Muscle layer of colon (tissue), 2 donors: ENCODE measurements around the gene ELOVL2.
"Not testable (repeated sequence)": the region's sequence is repeated elsewhere in the genome, so short reads cannot be mapped to it uniquely, and the experiment has no call there.

ENCODE experiments used
- H3K27ac ChIP-seq: one replicate; pipeline ENCODE4 v1.7.0; 2013; ENCODE audit warnings: low read depth, mild to moderate bottlenecking, low read length, moderate library complexity
- H3K27me3 ChIP-seq, 2 donors: one replicate each; pipeline ENCODE4 v1.7.0; 2013; ENCODE audit warnings: low read length in 2 of 2, mild to moderate bottlenecking in 2 of 2; ENCODE audit not compliant: insufficient read depth in 2 of 2, control insufficient read depth in 1 of 2
- H3K36me3 ChIP-seq: one replicate; pipeline ENCODE4 v1.7.0; 2013; ENCODE audit warnings: mild to moderate bottlenecking, low read length; ENCODE audit not compliant: insufficient read depth
- H3K4me1 ChIP-seq: one replicate; pipeline ENCODE4 v1.7.0; 2013; ENCODE audit warnings: mild to moderate bottlenecking, low read length; ENCODE audit not compliant: insufficient read depth
- H3K4me3 ChIP-seq, 2 donors: one replicate each; pipeline ENCODE4 v1.7.0; 2013; ENCODE audit warnings: low read length in 2 of 2, low read depth in 1 of 2, mild to moderate bottlenecking in 1 of 2, moderate library complexity in 1 of 2
- H3K9ac ChIP-seq: one replicate; pipeline ENCODE4 v1.7.0; 2013; ENCODE audit warnings: low read length
- H3K9me3 ChIP-seq: one replicate; pipeline ENCODE4 v1.7.0; 2013; ENCODE audit warnings: mild to moderate bottlenecking, low read length
- donor health status: abdominal sarcoma.
- donor health status: Adenocarcinoma of cecum.

Gene ELOVL2

DNA sequence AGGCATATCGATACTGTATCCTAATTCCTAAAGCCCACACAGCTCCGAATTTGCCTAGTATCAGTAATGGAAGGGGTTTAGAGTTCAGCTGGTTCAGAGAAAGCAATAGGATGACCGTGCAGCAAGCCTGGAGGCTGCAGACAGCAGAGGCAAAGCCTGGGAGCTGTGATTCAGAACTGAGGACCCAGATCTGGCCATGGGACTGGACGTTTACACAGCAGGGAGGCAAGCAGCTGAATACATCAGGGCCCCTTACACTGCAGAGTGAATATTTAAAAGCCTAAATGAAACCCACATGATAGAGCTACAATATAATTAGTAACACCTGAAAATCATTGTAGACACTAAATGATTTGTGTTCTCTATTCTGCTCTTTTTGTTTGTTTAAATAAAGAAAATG lies 38.0 kb downstream of the ELOVL2 start:
- no peaks in the 10 kb centered on the region for H3K9me3 ChIP-seq
- no peaks in the 10 kb centered on the region for H3K4me1 ChIP-seq
- no peak overlapping the region for H3K4me3 ChIP-seq
- H3K9ac ChIP-seq, result no peak overlapping the region
- H3K27me3 ChIP-seq, result no peaks in the 10 kb centered on the region
- H3K27ac ChIP-seq, result no peak overlapping the region
- H3K36me3 ChIP-seq, result no peaks in the 10 kb centered on the region

DNA sequence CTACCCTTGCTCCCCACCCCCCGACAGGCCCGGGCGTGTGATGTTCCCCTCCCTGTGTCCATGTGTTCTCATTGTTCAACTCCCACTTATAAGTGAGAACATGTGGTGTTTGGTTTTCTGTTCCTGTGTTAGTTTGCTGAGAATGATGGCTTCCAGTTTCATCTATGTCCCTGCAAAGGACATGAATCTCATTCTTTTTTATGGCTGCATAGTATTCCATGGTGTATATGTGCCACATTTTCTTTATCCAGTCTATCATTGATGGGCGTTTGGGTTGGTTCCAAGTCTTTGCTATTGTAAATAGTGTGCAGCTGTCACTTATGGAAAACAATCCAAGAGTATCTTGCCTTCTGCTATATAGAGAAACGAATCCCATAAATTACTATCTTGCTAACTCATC lies 40.8 kb downstream of the ELOVL2 start:
- not testable (repeated sequence) for H3K4me1 ChIP-seq, H3K4me3 ChIP-seq, H3K9me3 ChIP-seq, H3K36me3 ChIP-seq, H3K27me3 ChIP-seq, H3K27ac ChIP-seq, H3K9ac ChIP-seq

DNA sequence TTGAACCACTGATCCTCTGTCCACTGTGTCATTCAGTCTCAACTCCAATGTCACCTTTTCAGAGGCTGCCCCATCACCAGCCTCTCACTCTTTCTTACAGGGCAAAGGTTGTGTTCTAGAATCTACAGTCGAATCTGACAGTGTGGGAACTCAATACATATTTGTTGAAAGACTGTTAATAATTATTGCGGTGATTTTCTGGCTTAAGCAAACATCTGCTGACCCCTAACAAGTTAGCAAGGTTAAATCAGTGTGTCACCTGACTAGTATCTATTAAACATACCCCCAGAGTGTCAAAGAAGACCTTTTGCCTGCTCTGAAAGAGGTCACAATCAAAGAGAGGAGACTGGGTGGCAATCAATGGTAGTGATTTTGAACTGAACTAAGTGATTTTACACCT lies 41.9 kb downstream of the ELOVL2 start:
- H3K4me1 ChIP-seq, result no peaks in the 10 kb centered on the region
- H3K27me3 ChIP-seq, result no peaks in the 10 kb centered on the region
- H3K4me3 ChIP-seq, result no peak overlapping the region
- no peaks in the 10 kb centered on the region for H3K36me3 ChIP-seq
- no peaks in the 10 kb centered on the region for H3K9me3 ChIP-seq
- no peak overlapping the region for H3K9ac ChIP-seq
- H3K27ac ChIP-seq, result no peak overlapping the region

DNA sequence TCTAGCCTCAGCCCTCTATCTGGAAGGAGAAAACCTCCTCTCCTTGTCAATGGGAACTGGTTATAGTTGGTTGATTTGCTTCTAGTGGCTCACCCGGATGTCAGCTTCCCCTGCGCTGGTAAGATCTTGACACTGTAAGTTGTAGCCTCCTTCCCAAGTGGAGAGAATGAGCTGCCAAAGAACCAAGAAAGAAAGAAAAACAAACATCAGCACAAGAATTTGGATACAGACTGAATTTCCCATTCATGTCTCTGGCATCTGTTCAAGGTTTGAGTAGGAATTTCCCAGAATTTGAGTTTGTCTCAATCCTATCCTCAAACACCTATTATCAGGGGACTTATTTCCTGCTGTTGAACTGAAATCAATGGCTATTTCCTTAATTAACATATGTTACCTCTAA lies 44.1 kb downstream of the ELOVL2 start:
- Histone ChIP-seq H3K4me3 (no peak overlapping the region), H3K4me1 (no peaks in the 10 kb centered on the region), H3K27ac (no peak overlapping the region), H3K36me3 (no peaks in the 10 kb centered on the region), H3K9ac (no peak overlapping the region), H3K27me3 (no peaks in the 10 kb centered on the region), H3K9me3 (no peaks in the 10 kb centered on the region)

DNA sequence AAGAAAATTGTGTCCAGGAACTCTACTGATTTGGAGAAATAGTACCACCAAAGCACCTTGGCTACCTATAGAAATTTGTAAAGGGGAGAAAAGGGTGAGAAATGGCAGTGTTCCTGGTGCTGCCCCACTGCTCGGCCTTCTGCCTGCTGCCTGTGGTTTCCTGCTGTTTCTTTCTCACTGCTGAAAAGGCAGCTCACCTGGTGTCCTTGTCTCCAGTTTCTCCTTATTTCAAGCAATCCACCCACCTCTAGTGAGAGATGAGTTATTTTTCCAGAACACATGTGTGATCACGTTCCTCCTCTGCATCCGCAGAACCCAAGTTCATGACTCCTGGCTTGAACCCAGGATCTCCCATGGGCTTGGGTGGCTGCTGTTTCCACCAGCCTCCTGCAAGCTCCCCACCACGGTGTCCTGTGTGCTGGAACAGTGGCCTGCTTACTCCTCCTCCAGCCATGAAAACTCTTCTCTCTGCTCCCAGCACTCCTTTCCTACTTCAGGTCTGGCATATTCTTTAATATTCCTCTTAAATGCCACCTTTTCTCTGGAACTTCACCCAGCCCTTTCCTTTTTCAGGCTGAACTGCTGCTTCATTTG lies 48.9 kb downstream of the ELOVL2 start:
- Histone ChIP-seq H3K4me3 (no peak overlapping the region), H3K27me3 (no peaks in the 10 kb centered on the region), H3K36me3 (no peaks in the 10 kb centered on the region), H3K27ac (no peak overlapping the region), H3K4me1 (no peaks in the 10 kb centered on the region), H3K9ac (no peak overlapping the region), H3K9me3 (no peaks in the 10 kb centered on the region)

DNA sequence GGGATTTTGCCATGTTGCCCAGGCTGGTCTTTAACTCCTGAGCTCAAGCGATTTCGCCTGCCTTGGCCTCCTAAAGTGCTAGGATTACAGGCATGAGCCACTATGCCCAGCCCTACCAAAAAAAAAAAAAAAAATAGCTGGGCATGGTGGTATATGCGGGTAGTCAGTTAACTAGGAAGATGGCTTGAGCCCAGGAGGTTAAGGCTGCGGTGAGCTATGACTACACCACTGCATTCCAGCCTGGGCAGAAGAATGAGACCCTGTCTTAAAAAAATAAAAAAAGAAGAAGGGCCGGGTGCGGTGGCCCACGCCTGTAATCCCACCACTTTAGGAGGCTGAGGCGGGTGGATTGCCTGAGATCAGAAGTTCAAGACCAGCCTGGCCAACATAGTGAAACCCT lies 50.2 kb downstream of the ELOVL2 start:
- Histone ChIP-seq H3K9me3 (no peaks in the 10 kb centered on the region), H3K4me1 (no peaks in the 10 kb centered on the region), H3K27ac (no peak overlapping the region), H3K4me3 (no peak overlapping the region), H3K36me3 (no peaks in the 10 kb centered on the region), H3K9ac (no peak overlapping the region), H3K27me3 (no peaks in the 10 kb centered on the region)

DNA sequence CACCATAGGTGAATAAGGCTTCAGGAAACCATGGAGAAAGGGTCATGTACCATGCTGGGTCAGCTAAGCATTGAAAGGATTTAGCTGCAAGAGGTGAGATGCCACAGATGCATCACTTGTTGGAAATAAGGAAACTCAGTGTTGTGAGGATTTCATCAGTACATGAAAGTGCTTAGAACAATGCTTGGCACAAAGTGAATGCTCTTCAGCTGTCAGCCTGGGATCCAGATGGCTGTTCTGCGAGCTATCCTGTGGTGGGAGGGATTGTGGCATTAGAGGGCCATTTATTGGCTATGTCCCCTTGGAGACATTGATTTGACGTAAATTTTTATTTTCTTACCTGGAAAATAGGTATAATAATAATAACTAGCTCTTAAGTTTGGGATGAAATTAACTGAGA lies 53.0 kb downstream of the ELOVL2 start:
- H3K36me3 ChIP-seq, result no peaks in the 10 kb centered on the region
- no peaks in the 10 kb centered on the region for H3K27me3 ChIP-seq
- no peak overlapping the region for H3K4me3 ChIP-seq
- no peaks in the 10 kb centered on the region for H3K4me1 ChIP-seq
- no peak overlapping the region for H3K27ac ChIP-seq
- no peaks in the 10 kb centered on the region for H3K9me3 ChIP-seq
- H3K9ac ChIP-seq, result no peak overlapping the region

DNA sequence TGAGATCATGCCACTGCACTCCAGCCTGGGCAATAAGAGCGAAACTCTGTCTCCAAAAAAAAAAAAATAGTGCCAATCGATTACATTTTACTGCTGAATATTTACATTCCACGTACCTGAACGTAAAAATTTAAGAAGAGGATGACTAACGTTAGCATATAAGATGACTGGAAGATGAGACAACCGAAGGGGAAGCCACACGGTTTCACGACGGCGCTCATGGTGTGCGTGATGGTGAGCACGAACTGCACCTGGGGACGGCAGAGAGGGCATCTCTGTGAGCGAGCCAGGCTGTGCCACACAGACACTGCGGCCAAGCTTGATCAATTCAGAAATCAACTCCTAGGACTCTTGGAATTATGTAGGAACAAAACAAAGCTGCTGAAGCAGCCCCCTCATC lies 54.5 kb downstream of the ELOVL2 start:
- Histone ChIP-seq H3K27ac (no peak overlapping the region), H3K4me3 (no peak overlapping the region), H3K36me3 (no peaks in the 10 kb centered on the region), H3K4me1 (no peaks in the 10 kb centered on the region), H3K9ac (no peak overlapping the region), H3K27me3 (no peaks in the 10 kb centered on the region), H3K9me3 (no peaks in the 10 kb centered on the region)

DNA sequence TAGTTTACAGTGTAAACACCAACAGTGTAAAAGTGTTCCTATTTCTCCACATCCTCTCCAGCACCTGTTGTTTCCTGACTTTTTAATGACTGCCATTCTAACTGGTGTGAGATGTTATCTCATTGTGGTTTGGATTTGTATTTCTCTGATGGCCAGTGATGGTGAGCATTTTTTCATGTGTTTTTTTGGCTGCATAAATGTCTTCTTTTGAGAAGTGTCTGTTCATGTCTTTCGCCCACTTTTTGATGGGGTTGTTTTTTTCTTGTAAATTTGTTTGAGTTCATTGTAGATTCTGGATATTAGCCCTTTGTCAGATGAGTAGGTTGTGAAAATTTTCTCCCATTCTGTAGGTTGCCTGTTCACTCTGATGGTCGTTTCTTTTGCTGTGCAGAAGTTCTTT lies 59.1 kb downstream of the ELOVL2 start:
- H3K36me3 ChIP-seq, H3K27me3 ChIP-seq, H3K4me3 ChIP-seq, H3K9me3 ChIP-seq, H3K4me1 ChIP-seq, H3K27ac ChIP-seq, H3K9ac ChIP-seq: not testable (repeated sequence)

DNA sequence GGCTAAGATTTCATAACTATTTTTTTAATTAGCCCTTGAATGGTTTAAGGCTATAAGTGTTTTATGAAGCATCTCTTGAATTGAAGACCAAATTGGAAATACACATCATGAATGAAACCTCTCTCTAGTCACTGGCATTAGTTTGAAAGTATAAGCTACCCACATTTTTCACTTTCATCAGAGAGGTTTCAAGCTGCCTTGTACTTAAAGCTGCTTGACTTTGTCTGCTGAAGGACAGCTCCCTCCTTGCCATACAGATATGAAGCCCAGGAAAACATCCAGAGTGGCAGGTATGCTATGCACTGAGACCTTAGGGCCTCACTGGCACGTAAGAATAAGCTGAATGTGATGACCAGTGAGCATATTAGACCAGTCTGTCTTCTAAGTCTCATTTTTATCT lies 62.7 kb downstream of the ELOVL2 start:
- no peaks in the 10 kb centered on the region for H3K4me1 ChIP-seq
- no peaks in the 10 kb centered on the region for H3K36me3 ChIP-seq
- no peak overlapping the region for H3K9ac ChIP-seq
- H3K9me3 ChIP-seq, result no peaks in the 10 kb centered on the region
- no peak overlapping the region for H3K4me3 ChIP-seq
- no peaks in the 10 kb centered on the region for H3K27me3 ChIP-seq
- H3K27ac ChIP-seq, result no peak overlapping the region

DNA sequence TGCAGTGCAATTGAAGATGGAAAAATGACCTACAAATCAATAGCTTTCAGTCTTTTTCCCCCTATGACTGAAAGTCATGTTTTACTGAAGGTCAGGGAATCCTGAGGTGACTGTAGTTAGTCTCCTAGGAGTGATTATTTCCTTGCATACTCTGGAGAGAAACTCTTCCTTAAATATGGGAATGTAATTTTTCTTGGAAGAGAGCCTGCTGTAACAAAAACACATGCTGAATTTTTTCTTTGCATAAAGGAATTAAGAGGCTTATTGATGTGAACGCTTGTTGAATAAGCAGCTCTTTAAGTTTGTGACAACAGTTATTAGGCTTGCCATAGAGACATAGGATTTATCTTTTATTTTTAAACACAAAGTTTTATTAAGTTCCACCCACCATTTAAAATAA lies 64.5 kb downstream of the ELOVL2 start:
- no peaks in the 10 kb centered on the region for H3K36me3 ChIP-seq
- H3K4me1 ChIP-seq, result no peaks in the 10 kb centered on the region
- no peaks in the 10 kb centered on the region for H3K9me3 ChIP-seq
- H3K27ac ChIP-seq, result no peak overlapping the region
- H3K27me3 ChIP-seq, result no peaks in the 10 kb centered on the region
- H3K9ac ChIP-seq, result no peak overlapping the region
- no peak overlapping the region for H3K4me3 ChIP-seq

DNA sequence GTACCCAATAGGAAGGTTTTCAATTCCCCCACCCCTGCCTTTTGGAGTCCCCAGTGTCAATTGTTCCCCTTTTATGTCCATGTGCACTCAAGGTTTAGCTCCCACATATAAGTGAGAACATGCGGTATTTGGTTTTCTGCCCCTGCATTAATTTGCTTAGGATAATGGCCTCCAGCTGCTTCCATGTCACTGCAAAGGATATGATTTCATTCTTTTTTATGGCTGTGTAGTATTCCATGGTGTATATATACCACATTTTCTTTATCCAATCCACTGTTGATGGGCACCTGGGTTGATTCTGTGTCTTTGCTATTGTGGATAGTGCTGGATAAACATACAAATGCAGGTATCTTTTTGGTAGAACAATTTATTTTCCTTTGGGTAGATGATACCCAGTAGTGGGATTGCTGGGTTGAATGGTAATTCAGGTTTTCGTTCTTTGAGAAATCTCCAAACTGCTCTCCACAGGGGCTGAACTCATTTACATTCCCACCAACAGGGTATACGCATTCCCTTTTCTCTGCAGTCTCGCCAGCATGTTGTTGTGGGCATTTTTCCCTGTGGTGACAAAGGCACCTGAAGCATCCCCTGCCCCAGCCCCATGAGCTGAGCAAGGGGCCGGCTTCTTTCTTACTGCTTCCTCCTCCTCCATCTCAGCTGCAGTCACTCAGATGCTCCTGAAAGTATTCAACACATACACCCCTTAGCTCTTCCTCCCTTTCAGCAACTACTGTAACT lies 66.7 kb downstream of the ELOVL2 start:
- H3K36me3 ChIP-seq, result no peaks in the 10 kb centered on the region
- H3K4me1 ChIP-seq, result no peaks in the 10 kb centered on the region
- H3K9me3 ChIP-seq, result no peaks in the 10 kb centered on the region
- no peaks in the 10 kb centered on the region for H3K27me3 ChIP-seq
- H3K27ac ChIP-seq, result no peak overlapping the region
- no peak overlapping the region for H3K9ac ChIP-seq
- H3K4me3 ChIP-seq, result no peak overlapping the region
